ENCODE data around the gene PRKCD. TPM values are rescaled to one million over a fixed set of nuclear protein-coding genes. Genes with fewer than 3 reads are reported as not detected.

PRKCD gene
- polyA plus RNA-seq, 3 donors: 123 to 329 (median 158) TPM

DNA sequence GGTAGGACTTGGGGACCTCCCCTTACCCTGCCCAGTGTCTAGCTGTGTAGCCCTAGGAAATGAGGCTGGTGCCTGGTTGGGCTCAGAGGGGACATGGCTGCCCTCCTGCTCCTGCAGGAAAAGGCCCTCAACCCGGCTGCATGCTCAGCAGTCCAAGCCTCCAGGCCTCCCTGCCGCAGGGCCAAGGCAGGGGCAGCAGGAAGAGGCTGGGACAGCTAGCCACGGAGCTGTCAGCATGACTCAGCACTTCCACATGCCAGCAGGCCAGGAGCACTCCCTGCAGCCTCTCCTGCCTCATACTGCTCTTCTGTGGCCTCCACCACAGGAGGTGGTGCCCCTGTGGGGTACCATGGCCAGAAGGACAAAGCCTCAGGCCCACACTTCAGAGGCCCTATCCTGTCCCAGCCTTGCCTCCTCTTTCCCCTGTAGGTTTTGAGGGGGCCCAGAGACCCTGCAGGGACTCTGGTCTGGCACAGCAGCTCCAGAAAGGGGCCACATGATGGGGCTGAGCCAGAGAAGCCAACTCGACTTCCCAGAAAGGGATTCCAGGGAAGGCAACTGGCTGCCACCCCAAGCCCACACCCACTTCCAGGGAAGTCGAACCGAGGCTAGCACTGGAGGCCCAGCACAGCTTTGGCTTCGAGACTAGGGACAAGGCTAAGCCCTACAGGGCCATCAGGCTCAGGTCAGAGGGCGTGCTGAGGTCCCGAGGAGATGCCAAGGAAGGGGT is 75.3 kb downstream of the PRKCD start:
- H3K4me3 ChIP-seq (replicated peaks in 1 of 3; ENCODE audit: low read depth in 2 of 3, low read length in 3 of 3): peak overlapping the region in 1 of 3 experiments; percentile 6
- H3K4me1 ChIP-seq (ENCODE audit: control insufficient read depth in 1 of 2, insufficient read depth in 2 of 2, low read length in 2 of 2): peaks cover 56 to 57% of the 10 kb centered on the region in 2 donors
- H3K27ac Mint-ChIP-seq: peak overlapping the region; percentile 76 to 90 (median 87)
- H3K79me2 ChIP-seq (ENCODE audit: insufficient read depth, low read length): peaks cover 99% of the 10 kb centered on the region
- H3K4me1 Mint-ChIP-seq: peaks cover 59% of the 10 kb centered on the region
- H3K27me3 ChIP-seq (ENCODE audit: control insufficient read depth in 2 of 2, insufficient read depth in 2 of 2, low read length in 2 of 2): no peaks in the 10 kb centered on the region
- H3K36me3 ChIP-seq (replicated peaks in 1 of 2; ENCODE audit: control insufficient read depth in 1 of 2, insufficient read depth in 2 of 2, low read length in 2 of 2): peaks cover 92 to 99% of the 10 kb centered on the region in 2 donors
- no peak overlapping the region for H2AFZ ChIP-seq (ENCODE audit: insufficient read depth, low read depth, low read length, poor library complexity, severe bottlenecking)
- H3K27me3 Mint-ChIP-seq (ENCODE audit: low read depth in 3 of 3): no peaks in the 10 kb centered on the region
- WGBS (ENCODE audit: insufficient coverage): 46% methylated on average over 8 of the region's 9 CpGs
- H3K4me2 ChIP-seq (replicated peaks; ENCODE audit: extremely low read depth, low read length, poor library complexity, severe bottlenecking): peak overlapping the region; percentile 4
- TF ChIP-seq, protein P1, sequence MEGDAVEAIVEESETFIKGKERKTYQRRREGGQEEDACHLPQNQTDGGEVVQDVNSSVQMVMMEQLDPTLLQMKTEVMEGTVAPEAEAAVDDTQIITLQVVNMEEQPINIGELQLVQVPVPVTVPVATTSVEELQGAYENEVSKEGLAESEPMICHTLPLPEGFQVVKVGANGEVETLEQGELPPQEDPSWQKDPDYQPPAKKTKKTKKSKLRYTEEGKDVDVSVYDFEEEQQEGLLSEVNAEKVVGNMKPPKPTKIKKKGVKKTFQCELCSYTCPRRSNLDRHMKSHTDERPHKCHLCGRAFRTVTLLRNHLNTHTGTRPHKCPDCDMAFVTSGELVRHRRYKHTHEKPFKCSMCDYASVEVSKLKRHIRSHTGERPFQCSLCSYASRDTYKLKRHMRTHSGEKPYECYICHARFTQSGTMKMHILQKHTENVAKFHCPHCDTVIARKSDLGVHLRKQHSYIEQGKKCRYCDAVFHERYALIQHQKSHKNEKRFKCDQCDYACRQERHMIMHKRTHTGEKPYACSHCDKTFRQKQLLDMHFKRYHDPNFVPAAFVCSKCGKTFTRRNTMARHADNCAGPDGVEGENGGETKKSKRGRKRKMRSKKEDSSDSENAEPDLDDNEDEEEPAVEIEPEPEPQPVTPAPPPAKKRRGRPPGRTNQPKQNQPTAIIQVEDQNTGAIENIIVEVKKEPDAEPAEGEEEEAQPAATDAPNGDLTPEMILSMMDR (IDR thresholded peaks at IDR 0.05): no peak
- intact Hi-C loops (cut with micrococcal nuclease): loop anchor here in 1 of 2 donors (5.0 kb wide), 1 partner anchor 36 kb away; no protein-coding TSS in a partner anchor
- H3K27ac ChIP-seq (ENCODE audit: low read depth in 1 of 2, low read length in 2 of 2): peak overlapping the region; percentile 49 to 69
- H4K20me1 ChIP-seq (ENCODE audit: insufficient read depth, low read length): peaks cover 99% of the 10 kb centered on the region
- no peaks in the 10 kb centered on the region for H3K9me3 ChIP-seq (replicated peaks in 1 of 2; ENCODE audit: control insufficient read depth in 1 of 2, insufficient read depth in 1 of 2, low read length in 2 of 2)
- H3K9ac ChIP-seq (ENCODE audit: insufficient read depth, low read length, poor library complexity, severe bottlenecking): no peak overlapping the region
- DNase-seq: peak; percentile 41 to 61 (median 61)
- peaks cover 75 to 99% of the 10 kb centered on the region in 2 donors for H3K36me3 Mint-ChIP-seq
- peak overlapping the region in 1 of 2 donors; percentile 42 for H3K4me3 Mint-ChIP-seq
- peaks cover 0 to 2% (median 0%) of the 10 kb centered on the region in 7 donors for H3K9me3 Mint-ChIP-seq

DNA sequence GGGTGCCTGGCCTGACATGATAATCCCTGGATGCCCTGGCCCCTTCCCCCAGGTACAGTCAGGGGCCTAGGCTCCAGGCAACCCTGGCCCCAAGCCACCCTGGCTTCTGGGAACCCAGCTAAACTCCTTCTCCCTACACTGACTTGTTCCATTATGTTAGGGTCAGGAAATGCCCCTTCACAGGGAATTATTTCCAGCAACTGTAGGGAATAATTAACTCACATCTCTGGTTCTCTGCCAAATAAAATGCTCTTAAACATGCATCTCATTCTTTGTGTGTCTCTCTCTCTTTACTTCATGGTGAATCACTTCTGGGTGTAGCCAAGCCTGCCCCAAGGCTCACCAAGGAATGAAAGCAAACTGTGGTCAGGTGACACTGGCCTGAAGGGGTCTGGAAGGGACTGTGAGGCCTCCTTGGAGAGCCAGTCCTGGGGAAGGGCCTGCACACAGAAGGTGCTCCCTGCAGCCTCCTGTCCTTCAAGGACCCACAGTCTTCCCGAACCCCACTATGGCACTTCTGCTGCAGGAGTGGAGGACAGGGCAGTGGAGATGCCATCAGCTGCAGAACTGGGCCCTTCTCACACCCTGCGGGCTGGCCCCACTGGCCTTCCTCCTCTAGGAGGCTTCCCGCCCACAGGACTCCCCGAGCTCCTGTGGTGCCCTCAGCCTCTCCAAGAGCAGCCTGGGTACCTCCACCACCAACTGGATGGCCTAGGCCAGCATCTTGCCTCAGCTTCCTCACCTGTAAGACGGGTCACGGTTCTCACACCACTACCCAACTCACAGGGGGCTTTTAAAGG is 77.2 kb downstream of the PRKCD start:
- peaks cover 69 to 92% of the 10 kb centered on the region in 2 donors for H3K36me3 Mint-ChIP-seq
- Histone ChIP-seq H4K20me1 (ENCODE audit: insufficient read depth, low read length) (peaks cover 99% of the 10 kb centered on the region), H3K27me3 (ENCODE audit: control insufficient read depth in 2 of 2, insufficient read depth in 2 of 2, low read length in 2 of 2) (no peaks in the 10 kb centered on the region), H3K27ac (ENCODE audit: low read depth in 1 of 2, low read length in 2 of 2) (peak overlapping the region; percentile 44 to 69), H3K79me2 (ENCODE audit: insufficient read depth, low read length) (peaks cover 99% of the 10 kb centered on the region), H3K9ac (ENCODE audit: insufficient read depth, low read length, poor library complexity, severe bottlenecking) (no peak overlapping the region), H2AFZ (ENCODE audit: insufficient read depth, low read depth, low read length, poor library complexity, severe bottlenecking) (no peak overlapping the region), H3K9me3 (replicated peaks in 1 of 2; ENCODE audit: control insufficient read depth in 1 of 2, insufficient read depth in 1 of 2, low read length in 2 of 2) (no peaks in the 10 kb centered on the region), H3K4me2 (replicated peaks; ENCODE audit: extremely low read depth, low read length, poor library complexity, severe bottlenecking) (no peak overlapping the region), H3K4me3 (replicated peaks in 1 of 3; ENCODE audit: low read depth in 2 of 3, low read length in 3 of 3) (no peak overlapping the region), H3K36me3 (replicated peaks in 1 of 2; ENCODE audit: control insufficient read depth in 1 of 2, insufficient read depth in 2 of 2, low read length in 2 of 2) (peaks cover 82 to 92% of the 10 kb centered on the region in 2 donors), H3K4me1 (ENCODE audit: control insufficient read depth in 1 of 2, insufficient read depth in 2 of 2, low read length in 2 of 2) (peaks cover 72 to 75% of the 10 kb centered on the region in 2 donors)
- H3K9me3 Mint-ChIP-seq: peaks cover 0 to under 1% (median 0%) of the 10 kb centered on the region in 7 donors
- intact Hi-C loops (cut with micrococcal nuclease): loop anchor here in 1 of 2 donors (5.0 kb wide), 1 partner anchor 34 kb away; no protein-coding TSS in a partner anchor
- H3K4me3 Mint-ChIP-seq: no peak overlapping the region
- no peak for DNase-seq
- H3K27me3 Mint-ChIP-seq (ENCODE audit: low read depth in 3 of 3): no peaks in the 10 kb centered on the region
- peaks cover 75% of the 10 kb centered on the region for H3K4me1 Mint-ChIP-seq
- WGBS (ENCODE audit: insufficient coverage): 93% methylated on average over 5 of the region's 6 CpGs
- TF ChIP-seq, protein P1 (IDR thresholded peaks at IDR 0.05): no peak
- H3K27ac Mint-ChIP-seq: peak overlapping the region in 6 of 7 donors; percentile 25 to 99 (median 64)
